GM13977 (cell line): Measurements from ENCODE around the gene KDM4B.
"Not testable (repeated sequence)": the region's sequence is repeated elsewhere in the genome, so short reads cannot be mapped to it uniquely, and the experiment has no call there.

Source experiments
- DNase-seq: peaks from one replicate; pipeline ENCODE4 v3.0.0; 2012; ENCODE audit warnings: low spot score
- in situ Hi-C: fragments of 300-500 bp; cut with MboI; formaldehyde crosslinking; loops from one replicate; pipeline ENCODE4 v1.12.0; 2022; ENCODE audit warnings: low sequenced_read_pairs, low pct_unique_long_range_greater_than_20kb, mixed read lengths, inconsistent platforms; ENCODE audit not compliant: unreplicated experiment
- TF ChIP-seq, protein P1 (sequence below): IDR thresholded peaks from 2 replicates; pipeline ENCODE4 v1.5.1; 2012; ENCODE audit warnings: mild to moderate bottlenecking, control low read depth; ENCODE audit not compliant: insufficient read depth; ENCODE audit errors: extremely low read depth, missing control alignments

KDM4B gene

DNA sequence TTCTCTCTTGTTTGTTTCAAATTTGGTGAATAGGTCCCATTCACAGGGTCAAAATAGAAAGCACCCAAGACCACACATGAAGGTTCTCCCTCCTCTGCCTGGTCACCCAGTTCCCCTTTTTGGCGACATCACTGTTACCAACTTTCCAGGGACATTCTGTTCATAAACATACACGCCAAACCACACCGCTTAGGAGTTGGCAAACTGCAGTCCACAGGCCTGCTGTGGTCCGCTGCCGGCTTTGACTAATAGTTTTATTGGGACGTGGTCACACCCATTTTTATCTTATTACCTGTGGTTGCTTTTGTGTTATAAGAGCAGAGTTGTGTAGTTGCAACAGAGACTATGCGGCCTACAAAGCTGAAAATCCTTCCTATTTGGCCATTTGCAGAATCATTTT, 35.4 kb upstream of the KDM4B start:
- in situ Hi-C loops, result no loop called here
- TF ChIP-seq, protein P1, sequence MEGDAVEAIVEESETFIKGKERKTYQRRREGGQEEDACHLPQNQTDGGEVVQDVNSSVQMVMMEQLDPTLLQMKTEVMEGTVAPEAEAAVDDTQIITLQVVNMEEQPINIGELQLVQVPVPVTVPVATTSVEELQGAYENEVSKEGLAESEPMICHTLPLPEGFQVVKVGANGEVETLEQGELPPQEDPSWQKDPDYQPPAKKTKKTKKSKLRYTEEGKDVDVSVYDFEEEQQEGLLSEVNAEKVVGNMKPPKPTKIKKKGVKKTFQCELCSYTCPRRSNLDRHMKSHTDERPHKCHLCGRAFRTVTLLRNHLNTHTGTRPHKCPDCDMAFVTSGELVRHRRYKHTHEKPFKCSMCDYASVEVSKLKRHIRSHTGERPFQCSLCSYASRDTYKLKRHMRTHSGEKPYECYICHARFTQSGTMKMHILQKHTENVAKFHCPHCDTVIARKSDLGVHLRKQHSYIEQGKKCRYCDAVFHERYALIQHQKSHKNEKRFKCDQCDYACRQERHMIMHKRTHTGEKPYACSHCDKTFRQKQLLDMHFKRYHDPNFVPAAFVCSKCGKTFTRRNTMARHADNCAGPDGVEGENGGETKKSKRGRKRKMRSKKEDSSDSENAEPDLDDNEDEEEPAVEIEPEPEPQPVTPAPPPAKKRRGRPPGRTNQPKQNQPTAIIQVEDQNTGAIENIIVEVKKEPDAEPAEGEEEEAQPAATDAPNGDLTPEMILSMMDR, result no peak
- no peak for DNase-seq

DNA sequence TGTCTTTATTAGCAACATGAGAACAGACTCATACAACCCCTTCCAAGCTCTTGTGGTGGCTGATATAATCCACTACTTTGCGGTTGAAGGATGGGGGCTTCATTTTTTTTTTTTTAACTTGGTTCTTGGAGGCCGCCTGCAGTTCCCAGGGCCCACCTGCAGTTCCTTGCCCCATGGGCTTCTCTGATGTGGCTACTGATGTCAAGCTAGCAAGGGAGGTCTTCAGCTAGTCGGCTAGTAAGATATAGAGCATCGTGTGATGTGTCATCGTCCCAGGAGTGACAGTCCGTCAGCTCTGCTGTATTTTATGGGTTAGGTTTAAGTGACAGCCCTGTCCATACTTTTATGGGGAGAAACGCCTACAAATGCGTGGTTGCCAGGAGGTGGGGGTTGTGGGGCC, 33.5 kb upstream of the KDM4B start:
- DNase-seq, result no peak
- TF ChIP-seq, protein P1, result no peak
- in situ Hi-C loops, result no loop called here

DNA sequence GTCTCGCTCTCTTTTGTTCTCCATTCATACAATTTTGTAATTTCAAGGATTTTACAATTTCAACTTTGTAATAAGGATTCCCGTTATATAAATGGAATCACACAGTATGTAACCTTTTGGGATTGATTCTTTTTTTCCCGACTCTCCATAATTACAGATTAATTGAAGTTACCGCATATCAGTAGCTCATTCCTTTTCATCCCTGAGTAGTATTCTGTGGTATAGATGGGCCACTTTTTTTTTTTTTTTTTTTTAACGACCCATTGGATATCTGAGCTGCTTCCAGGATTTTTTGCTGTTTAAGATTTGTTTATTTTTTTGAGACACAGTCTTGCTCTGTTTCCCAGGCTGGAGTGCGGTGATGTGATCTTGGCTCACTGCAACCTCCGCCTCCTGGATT, 31.9 kb upstream of the KDM4B start:
- in situ Hi-C loops, result no loop called here
- no peak for DNase-seq
- TF ChIP-seq, protein P1, result no peak

DNA sequence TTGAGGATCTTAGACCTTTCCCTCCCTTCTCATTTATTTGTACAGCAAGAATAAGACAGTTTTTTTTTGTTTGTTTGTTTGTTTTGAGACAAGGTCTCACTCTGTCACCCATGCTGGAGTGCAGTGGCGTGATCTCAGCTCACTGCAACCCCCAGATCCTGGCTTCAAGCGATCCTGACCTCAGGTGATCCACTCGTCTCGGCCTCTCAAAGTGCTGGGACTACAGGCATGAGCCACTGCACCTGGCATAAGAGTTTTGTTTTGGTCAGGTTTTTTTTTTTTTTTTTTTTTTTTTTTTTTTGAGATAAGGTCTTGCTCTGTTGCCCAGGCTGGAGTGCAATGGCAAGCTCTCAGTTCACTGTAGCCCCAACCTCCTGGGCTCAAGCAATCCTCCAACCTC, 30.5 kb upstream of the KDM4B start:
- DNase-seq, in situ Hi-C loops: not testable (repeated sequence)

DNA sequence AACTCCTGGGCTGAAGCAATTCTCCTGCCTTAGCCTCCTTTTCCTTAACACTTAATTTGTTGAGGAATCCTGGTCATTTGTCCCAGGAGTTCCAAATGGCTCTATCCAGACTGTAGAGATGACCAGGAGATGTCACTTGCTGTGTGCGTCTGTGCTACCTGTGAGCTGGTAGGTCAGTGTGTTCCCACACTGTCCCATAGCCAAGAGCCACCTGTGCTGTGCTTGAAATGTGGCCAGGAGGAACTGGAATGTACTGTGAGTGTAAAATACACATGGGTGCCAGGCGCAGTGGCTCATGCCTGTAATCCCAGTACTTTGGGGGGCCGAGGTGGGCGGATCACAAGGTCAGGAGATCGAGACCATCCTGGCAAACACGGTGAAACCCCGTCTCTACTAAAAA, 29.4 kb upstream of the KDM4B start:
- in situ Hi-C loops, result no loop called here
- no peak for DNase-seq
- TF ChIP-seq, protein P1, result no peak

DNA sequence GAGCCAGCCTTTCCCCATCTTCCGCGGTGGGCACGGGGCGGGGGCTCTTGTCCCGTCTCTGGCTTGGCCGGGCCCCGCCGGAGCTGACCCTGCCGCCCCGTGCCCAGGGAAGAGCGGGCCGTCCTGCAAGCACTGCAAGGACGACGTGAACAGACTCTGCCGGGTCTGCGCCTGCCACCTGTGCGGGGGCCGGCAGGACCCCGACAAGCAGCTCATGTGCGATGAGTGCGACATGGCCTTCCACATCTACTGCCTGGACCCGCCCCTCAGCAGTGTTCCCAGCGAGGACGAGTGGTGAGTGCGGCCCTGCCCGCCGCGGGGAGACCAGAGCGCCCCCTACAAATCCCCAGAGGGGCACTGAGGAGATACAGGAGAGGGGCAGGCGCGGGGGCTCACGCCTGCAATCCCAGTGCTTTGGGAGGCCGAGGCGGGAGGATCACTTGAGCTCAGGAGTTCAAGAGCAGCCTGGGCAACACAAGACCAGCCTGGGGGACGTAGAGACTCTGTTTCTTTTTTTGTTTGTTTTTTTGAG, 27.2 kb upstream of the KDM4B start:
- DNase-seq, in situ Hi-C loops: not testable (repeated sequence)

DNA sequence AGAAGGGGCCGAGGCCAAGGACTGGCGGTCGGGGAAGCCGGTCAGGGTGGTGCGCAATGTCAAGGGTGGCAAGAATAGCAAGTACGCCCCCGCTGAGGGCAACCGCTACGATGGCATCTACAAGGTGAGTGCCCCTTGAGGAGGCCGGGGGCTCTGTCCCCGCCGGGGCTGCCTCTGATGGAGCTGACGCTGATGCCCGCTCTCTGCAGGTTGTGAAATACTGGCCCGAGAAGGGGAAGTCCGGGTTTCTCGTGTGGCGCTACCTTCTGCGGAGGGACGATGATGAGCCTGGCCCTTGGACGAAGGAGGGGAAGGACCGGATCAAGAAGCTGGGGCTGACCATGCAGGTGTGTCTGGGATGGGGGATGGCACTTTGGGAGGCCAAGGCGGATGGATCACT, 18.3 kb upstream of the KDM4B start:
- DNase-seq, in situ Hi-C loops: not testable (repeated sequence)

DNA sequence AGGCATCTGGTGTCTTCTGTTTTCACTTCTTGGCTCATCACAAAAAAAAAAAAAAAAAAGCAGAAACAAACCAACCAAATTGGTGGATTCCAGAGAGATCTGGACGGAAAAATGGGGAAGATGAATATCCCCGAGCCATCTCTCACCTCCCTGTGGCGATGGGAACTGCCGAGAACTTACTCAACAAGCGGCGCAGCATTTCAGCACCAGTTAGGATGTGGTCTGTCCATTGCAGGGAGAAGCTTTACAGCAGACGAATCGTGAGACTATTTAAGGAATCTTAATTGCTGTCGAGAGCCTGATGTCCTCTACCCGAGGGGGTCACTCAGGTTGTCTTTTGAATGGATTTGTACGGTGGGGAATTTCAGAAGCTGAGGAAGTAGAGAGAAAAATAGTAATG, 17.3 kb upstream of the KDM4B start:
- in situ Hi-C loops, result no loop called here
- TF ChIP-seq, protein P1, result no peak
- no peak for DNase-seq
